ENCODE measurements around the gene RAP2B. TPM values are rescaled to one million over a fixed set of nuclear protein-coding genes. Genes with fewer than 3 reads are reported as not detected.
A peak's percentile ranks its signal among the peaks of the same experiment; 100 is the strongest.
"Not testable (repeated sequence)": the region's sequence is repeated elsewhere in the genome, so short reads cannot be mapped to it uniquely, and the experiment has no call there.

Gene RAP2B
- 12.6 TPM for polyA plus RNA-seq (2013, experiment 1 of 2; ENCODE audit: insufficient read length)
- polyA plus RNA-seq (2013, experiment 2 of 2; ENCODE audit: insufficient read length): 12.3 TPM

- peak; percentile 97 for DNase-seq
Measured at GRCh38 chr3:153161714-153162512, at the start of gene RAP2B. RAP2B (plus strand) TSS chr3:153162226; CDS start chr3:153162694, 468 bp downstream.

GRCh38 chr3:153113541-153113940 is 48.5 kb upstream of the RAP2B start:
- DNase-seq: no peak

GRCh38 chr3:153114270-153114669 is 47.8 kb upstream of the RAP2B start:
- DNase-seq: not testable (repeated sequence)

GRCh38 chr3:153115326-153115725 is 46.7 kb upstream of the RAP2B start:
- no peak for DNase-seq

GRCh38 chr3:153127788-153128187 is 34.2 kb upstream of the RAP2B start:
- peak; percentile 45 for DNase-seq

GRCh38 chr3:153129426-153129825 is 32.6 kb upstream of the RAP2B start:
- no peak for DNase-seq

- no peak for DNase-seq
Measured at GRCh38 chr3:153129866-153130265, 32.2 kb upstream of the RAP2B start.

GRCh38 chr3:153130312-153130977 is 31.6 kb upstream of the RAP2B start:
- peak; percentile 87 for DNase-seq

- DNase-seq: no peak
Measured at GRCh38 chr3:153137626-153138025, 24.4 kb upstream of the RAP2B start.

- DNase-seq: peak; percentile 87
Measured at GRCh38 chr3:153138276-153139210, 23.5 kb upstream of the RAP2B start.

GRCh38 chr3:153142961-153143360 is 19.1 kb upstream of the RAP2B start:
- DNase-seq: no peak

GRCh38 chr3:153144071-153144470 is 18.0 kb upstream of the RAP2B start:
- no peak for DNase-seq

GRCh38 chr3:153144779-153145178 is 17.2 kb upstream of the RAP2B start:
- DNase-seq: peak; percentile 71

- DNase-seq: peak; percentile 35
Measured at GRCh38 chr3:153145454-153145853, 16.6 kb upstream of the RAP2B start.

GRCh38 chr3:153146191-153147053 is 15.6 kb upstream of the RAP2B start:
- no peak for DNase-seq

- no peak for DNase-seq
Measured at GRCh38 chr3:153150991-153151390, 11.0 kb upstream of the RAP2B start.

- not testable (repeated sequence) for DNase-seq
Measured at GRCh38 chr3:153155786-153156185, 6.2 kb upstream of the RAP2B start.

- no peak for DNase-seq
Measured at GRCh38 chr3:153158189-153158588, 3.8 kb upstream of the RAP2B start.

GRCh38 chr3:153158961-153159735 is 2.9 kb upstream of the RAP2B start:
- DNase-seq: no peak

GRCh38 chr3:153159771-153160397 is 2.1 kb upstream of the RAP2B start:
- no peak for DNase-seq
